Activated T-helper 17 cell treated with anti-CD3 and anti-CD28 coated beads, Interleukin-2, amount 50 U/mL, for 72 hours (primary cell): Measurements from ENCODE around the gene KCNK16. TPM values are rescaled to one million over a fixed set of nuclear protein-coding genes. Genes with fewer than 3 reads are reported as not detected.
A peak's percentile ranks its signal among the peaks of the same experiment; 100 is the strongest.

ENCODE experiments used
- ATAC-seq: fragments of 150-1000 bp; cut with Tn5 transposase; replicated peaks from 2 replicates; pipeline ENCODE4 v1.10.0; 2021; ENCODE audit warnings: mild to moderate bottlenecking, moderate library complexity
- H3K27ac Mint-ChIP-seq: one replicate; pipeline ENCODE4 v1.8.0; 2022; ENCODE audit warnings: mixed read lengths
- H3K27me3 Mint-ChIP-seq: one replicate; pipeline ENCODE4 v1.8.0; 2022; ENCODE audit warnings: mixed read lengths
- H3K36me3 Mint-ChIP-seq: one replicate; pipeline ENCODE4 v1.8.0; 2022; ENCODE audit warnings: low read depth, mild to moderate bottlenecking, mixed read lengths
- H3K4me1 Mint-ChIP-seq: one replicate; pipeline ENCODE4 v1.8.0; 2022; ENCODE audit warnings: mixed read lengths
- H3K4me3 Mint-ChIP-seq: one replicate; pipeline ENCODE4 v1.8.0; 2022; ENCODE audit warnings: mild to moderate bottlenecking, mixed read lengths
- H3K9me3 Mint-ChIP-seq: one replicate; pipeline ENCODE4 v1.8.0; 2022; ENCODE audit warnings: mixed read lengths
- total RNA-seq, 2 donors: library from RNA; stranded (reverse); gene quantifications; one replicate each; pipeline ENCODE4 v1.2.3, GENCODE V29; 2022

The KCNK16 gene
- total RNA-seq, 2 donors from 2014 or later: not detected

GRCh38 chr6:39348740-39349139 lies 26.2 kb upstream of the KCNK16 start:
- Mint-ChIP-seq H3K27ac (no peak overlapping the region), H3K4me1 (peaks cover 3% of the 10 kb centered on the region), H3K9me3 (no peaks in the 10 kb centered on the region), H3K4me3 (no peak overlapping the region), H3K36me3 (no peaks in the 10 kb centered on the region), H3K27me3 (peaks cover 7% of the 10 kb centered on the region)
- ATAC-seq: no peak

DNA sequence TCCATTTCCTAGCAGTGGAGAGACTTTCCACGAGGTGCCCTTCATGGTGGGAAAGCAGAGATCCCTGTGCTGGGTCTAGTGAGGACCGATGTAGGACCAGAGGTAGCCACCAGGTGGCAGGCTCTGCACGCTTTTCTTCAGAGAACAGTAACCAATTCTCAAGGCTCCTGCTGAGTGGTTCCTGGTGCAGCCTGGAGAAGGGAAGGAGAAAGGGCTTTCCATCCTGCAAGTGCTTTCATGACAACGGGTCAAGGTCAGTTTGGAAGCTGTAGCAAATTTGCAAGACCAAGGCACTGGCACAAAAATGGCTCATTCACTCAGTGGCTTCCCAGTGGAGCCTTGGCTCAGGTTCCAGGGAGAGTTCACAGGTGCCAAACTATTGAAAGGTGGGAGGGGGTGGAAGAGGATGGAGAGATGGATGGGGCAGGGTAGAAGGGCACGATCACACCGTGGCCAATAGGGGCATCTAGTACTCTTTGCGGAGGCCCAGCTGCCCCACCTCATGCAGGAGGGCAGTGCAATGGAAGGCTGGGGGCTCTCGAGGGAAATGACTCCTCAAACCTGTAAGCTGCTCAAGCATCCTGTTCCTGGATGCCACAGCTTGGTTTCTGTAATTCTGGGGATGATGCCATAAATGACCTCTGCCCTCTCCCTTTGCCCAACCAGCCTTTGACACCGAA lies 25.5 kb upstream of the KCNK16 start:
- no peaks in the 10 kb centered on the region for H3K36me3 Mint-ChIP-seq
- H3K9me3 Mint-ChIP-seq: no peaks in the 10 kb centered on the region
- peak; percentile 60 for ATAC-seq

GRCh38 chr6:39347206-39347605 lies 24.7 kb upstream of the KCNK16 start:
- no peak overlapping the region for H3K4me3 Mint-ChIP-seq
- no peak overlapping the region for H3K27ac Mint-ChIP-seq
- peaks cover 8% of the 10 kb centered on the region for H3K27me3 Mint-ChIP-seq
- H3K4me1 Mint-ChIP-seq: peaks cover 3% of the 10 kb centered on the region
- no peaks in the 10 kb centered on the region for H3K36me3 Mint-ChIP-seq
- no peaks in the 10 kb centered on the region for H3K9me3 Mint-ChIP-seq
- ATAC-seq: no peak

More for the DNA sequence above, 25.5 kb upstream of the KCNK16 start:
- peaks cover 8% of the 10 kb centered on the region for H3K27me3 Mint-ChIP-seq
- peaks cover 3% of the 10 kb centered on the region for H3K4me1 Mint-ChIP-seq
- H3K4me3 Mint-ChIP-seq: no peak overlapping the region
- H3K27ac Mint-ChIP-seq: no peak overlapping the region

GRCh38 chr6:39344821-39345280 lies 22.3 kb upstream of the KCNK16 start:
- H3K27ac Mint-ChIP-seq: no peak overlapping the region
- no peaks in the 10 kb centered on the region for H3K36me3 Mint-ChIP-seq
- H3K9me3 Mint-ChIP-seq: no peaks in the 10 kb centered on the region
- H3K4me1 Mint-ChIP-seq: peaks cover 3% of the 10 kb centered on the region
- peaks cover 10% of the 10 kb centered on the region for H3K27me3 Mint-ChIP-seq
- ATAC-seq: no peak
- H3K4me3 Mint-ChIP-seq: no peak overlapping the region

DNA sequence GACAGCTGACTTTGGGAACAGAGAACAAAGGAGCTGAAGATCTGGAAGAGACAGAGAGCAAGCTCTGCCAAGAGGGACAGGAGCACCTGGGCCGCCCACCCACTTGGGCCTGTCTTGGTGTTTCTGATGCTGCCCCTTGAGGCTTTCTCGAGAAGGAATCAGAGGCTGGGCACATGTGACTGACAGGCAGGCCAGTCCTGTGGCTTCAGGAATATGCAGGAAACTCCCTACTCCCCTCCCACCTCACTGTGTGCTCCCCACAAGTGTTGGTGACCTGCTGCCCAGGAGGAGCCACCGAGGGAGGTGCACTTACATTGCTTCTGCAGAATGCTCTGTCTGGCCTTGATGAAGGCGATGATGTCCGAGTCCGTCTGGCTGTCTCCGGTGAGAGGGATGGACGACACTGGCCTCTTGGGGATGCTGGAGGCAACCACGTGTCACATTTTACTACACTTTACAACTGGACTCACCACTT lies 20.9 kb upstream of the KCNK16 start:
- Mint-ChIP-seq H3K4me3 (no peak overlapping the region), H3K36me3 (no peaks in the 10 kb centered on the region), H3K27ac (no peak overlapping the region), H3K9me3 (no peaks in the 10 kb centered on the region), H3K4me1 (peaks cover 3% of the 10 kb centered on the region), H3K27me3 (peaks cover 18% of the 10 kb centered on the region)
- ATAC-seq: no peak

GRCh38 chr6:39342692-39343395 lies 20.3 kb upstream of the KCNK16 start:
- ATAC-seq: no peak

GRCh38 chr6:39341937-39342336 lies 19.4 kb upstream of the KCNK16 start:
- no peak overlapping the region for H3K4me3 Mint-ChIP-seq

More at GRCh38 chr6:39342692-39343395, 20.3 kb upstream of the KCNK16 start:
- Mint-ChIP-seq H3K9me3 (no peaks in the 10 kb centered on the region), H3K4me1 (peaks cover 6% of the 10 kb centered on the region), H3K27me3 (peaks cover 21% of the 10 kb centered on the region), H3K36me3 (no peaks in the 10 kb centered on the region), H3K4me3 (no peak overlapping the region), H3K27ac (no peak overlapping the region)

DNA sequence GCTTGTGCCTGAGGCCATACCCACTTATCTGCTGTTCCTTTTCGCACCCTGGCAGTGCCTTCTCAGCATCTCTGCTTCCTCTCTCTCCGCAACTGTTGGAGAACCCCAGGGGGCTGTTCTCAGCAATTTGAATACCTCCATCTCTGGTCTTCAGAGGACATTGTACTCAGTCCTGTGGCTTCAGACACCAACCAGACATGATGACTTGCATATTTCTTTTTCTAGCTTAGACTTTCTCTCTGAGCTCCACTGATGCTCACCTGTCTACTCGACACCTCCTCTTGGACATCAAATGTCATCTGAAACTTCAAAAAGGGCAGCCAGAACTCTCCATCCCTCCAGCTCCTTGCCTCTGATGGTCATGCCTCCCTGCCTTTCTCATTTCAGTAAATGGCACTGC lies 18.9 kb upstream of the KCNK16 start:
- no peak for ATAC-seq
- H3K9me3 Mint-ChIP-seq: no peaks in the 10 kb centered on the region
- peaks cover 10% of the 10 kb centered on the region for H3K4me1 Mint-ChIP-seq
- H3K27ac Mint-ChIP-seq: no peak overlapping the region
- no peak overlapping the region for H3K4me3 Mint-ChIP-seq
- H3K27me3 Mint-ChIP-seq: peaks cover 28% of the 10 kb centered on the region
- H3K36me3 Mint-ChIP-seq: no peaks in the 10 kb centered on the region

More at GRCh38 chr6:39341937-39342336, 19.4 kb upstream of the KCNK16 start:
- Mint-ChIP-seq H3K36me3 (no peaks in the 10 kb centered on the region), H3K9me3 (no peaks in the 10 kb centered on the region), H3K4me1 (peaks cover 5% of the 10 kb centered on the region), H3K27ac (no peak overlapping the region), H3K27me3 (peaks cover 22% of the 10 kb centered on the region)
- no peak for ATAC-seq

DNA sequence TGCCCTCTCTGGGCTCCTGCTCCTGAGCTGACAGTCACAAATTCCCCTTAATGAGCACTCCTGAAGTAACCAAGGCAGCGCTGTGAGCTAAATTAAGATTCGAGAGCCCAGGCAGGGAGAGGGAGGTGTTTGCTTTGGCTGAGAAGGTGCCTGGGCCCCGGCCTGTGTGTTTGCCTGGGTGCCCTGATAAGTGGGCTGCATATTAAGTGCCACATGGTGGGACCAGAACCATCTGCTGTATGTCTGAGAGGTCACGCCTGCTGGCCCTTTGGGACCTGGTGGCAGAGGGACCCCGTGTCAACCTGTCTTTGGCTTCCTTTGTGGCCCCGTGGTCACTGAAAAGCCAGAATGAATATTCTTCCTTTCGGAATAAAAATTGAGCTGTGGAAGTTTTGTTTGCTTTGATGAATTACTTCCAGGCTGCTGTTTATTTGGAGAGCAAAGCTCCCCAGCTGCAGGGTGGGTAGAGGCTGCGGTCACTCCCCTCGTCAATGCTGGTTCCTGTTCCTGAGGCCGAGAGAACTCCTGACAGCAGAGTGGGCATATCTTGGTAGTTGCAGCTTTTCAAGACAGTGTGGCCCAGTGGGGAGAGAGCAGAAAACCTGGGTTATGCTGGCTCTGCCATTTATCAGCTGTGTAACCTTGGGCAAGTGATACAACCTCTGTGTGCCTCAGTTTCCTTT lies 17.5 kb upstream of the KCNK16 start:
- H3K27me3 Mint-ChIP-seq: peaks cover 33% of the 10 kb centered on the region
- H3K4me3 Mint-ChIP-seq: no peak overlapping the region
- no peak for ATAC-seq
- H3K4me1 Mint-ChIP-seq: peaks cover 17% of the 10 kb centered on the region
- no peak overlapping the region for H3K27ac Mint-ChIP-seq
- no peaks in the 10 kb centered on the region for H3K9me3 Mint-ChIP-seq
- no peaks in the 10 kb centered on the region for H3K36me3 Mint-ChIP-seq

DNA sequence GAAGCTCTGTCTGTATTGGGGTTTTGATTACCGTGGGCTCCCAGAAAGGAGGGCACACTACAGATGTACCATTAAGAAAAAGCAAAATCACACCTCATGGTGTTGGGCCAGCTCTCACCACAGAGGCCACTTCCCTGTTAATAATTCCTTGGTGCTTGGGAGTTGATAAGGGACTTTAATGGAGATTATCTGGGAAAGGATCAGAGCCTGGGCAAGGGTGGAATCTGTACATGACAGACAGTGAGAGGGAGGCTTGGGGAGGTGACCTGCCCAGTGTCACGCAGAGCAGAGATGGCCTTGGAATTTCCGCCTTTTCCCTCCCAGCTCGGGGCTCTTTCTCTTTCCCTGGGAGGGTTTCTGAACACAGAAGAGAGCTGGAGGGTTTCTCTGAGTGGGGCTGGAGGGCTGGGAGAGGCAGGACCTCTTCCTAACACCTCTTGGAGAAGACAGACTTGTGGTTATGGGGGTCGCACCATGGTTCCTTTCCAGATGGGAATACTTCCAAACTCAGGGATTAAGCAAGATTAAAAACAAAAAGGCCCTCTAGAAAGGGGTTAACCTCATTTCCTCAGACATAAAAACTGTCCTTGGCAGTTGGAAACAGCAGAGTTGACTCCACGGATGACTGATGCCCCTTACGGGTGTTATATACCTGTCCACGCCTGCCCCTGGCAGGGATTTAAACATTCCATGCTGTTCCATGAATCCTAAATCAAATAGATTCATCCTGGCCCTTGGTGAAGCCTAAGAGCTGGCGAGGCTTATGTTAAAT lies 16.8 kb upstream of the KCNK16 start:
- no peaks in the 10 kb centered on the region for H3K9me3 Mint-ChIP-seq

GRCh38 chr6:39338397-39338796 lies 15.9 kb upstream of the KCNK16 start:
- Mint-ChIP-seq H3K27ac (no peak overlapping the region), H3K36me3 (no peaks in the 10 kb centered on the region), H3K4me1 (peaks cover 17% of the 10 kb centered on the region), H3K4me3 (no peak overlapping the region), H3K9me3 (no peaks in the 10 kb centered on the region), H3K27me3 (peaks cover 29% of the 10 kb centered on the region)
- ATAC-seq: no peak

More for the DNA sequence above, 16.8 kb upstream of the KCNK16 start:
- H3K27me3 Mint-ChIP-seq: peaks cover 33% of the 10 kb centered on the region
- H3K4me1 Mint-ChIP-seq: peaks cover 17% of the 10 kb centered on the region
- H3K4me3 Mint-ChIP-seq: no peak overlapping the region
- H3K27ac Mint-ChIP-seq: no peak overlapping the region
- no peaks in the 10 kb centered on the region for H3K36me3 Mint-ChIP-seq
- no peak for ATAC-seq

DNA sequence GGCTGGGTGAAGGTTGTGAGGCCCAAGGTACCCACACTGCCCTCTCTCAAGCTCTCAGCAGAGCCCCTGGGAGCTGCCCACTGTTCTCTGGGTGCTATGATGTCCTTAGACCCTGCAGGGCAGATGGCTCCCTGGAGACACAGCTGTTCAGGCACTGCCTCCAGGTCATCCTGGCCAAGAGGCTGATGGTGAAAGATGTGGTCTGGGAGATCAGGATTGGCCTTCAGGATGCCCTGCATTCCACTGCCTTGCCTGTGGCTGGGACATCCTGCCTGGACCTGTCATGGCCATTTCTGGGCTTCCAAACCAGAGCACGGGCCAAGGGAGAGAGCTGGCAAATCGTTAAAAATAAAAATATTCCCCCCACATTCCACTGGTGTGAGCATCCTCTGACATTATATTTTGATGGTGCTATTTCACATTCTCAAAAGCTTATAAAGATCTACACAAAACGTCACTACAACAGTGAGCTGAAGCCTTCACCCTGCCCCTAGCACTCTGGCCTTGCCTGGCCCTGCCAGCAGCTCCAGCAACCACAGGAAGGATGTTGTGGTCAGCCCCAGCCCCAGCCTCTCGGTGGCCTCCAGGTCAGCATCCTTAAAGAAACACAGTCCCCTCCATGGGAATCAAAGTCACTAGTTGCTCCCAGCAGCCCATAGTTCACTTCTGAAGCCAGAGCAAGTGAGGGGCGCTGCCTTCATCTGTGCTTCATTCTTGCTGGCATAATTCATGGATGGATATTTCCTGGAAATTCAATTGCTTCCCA lies 13.5 kb upstream of the KCNK16 start:
- ATAC-seq: peak; percentile 63
- no peaks in the 10 kb centered on the region for H3K36me3 Mint-ChIP-seq

DNA sequence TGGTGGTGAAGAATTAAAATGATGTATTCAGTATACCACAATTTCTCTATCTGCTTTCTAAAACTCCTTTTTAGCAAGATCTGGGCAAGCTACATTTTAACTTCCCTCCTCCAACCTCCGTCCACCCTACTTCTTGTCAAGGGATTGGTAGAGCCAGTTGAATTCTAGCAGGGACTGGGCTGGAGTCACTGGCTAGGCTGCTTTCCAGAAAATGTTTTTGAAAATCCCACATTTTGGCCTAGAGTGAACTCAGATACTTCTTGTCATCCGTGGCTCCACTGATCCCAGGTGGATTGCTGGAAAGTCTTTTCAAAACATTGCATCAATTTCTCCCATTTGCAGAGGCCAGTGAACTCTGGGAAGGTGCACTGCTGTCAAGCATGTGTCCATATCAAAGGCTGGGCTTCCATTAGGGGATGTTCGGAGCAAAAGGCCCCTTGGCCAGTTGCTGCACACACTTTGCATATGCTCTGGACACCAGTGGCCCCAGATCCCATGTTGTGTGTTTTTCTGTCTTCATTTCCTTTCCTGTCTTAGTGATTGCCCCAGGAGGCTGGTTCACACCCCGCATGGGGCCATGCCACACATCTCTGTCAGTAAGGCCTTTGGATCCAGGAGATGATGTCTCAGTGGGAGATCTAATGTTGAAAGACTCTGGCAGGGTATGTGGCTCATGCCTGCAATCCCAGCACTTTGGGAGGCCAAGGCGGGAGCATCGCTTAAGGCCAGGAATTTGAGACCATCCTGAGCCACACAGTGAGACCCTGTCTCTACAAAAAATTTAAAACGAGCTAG lies 11.3 kb upstream of the KCNK16 start:
- Mint-ChIP-seq H3K4me3 (no peak overlapping the region), H3K27ac (no peak overlapping the region), H3K27me3 (peaks cover 39% of the 10 kb centered on the region), H3K9me3 (no peaks in the 10 kb centered on the region), H3K4me1 (peaks cover 17% of the 10 kb centered on the region), H3K36me3 (no peaks in the 10 kb centered on the region)
- no peak for ATAC-seq

More for the DNA sequence above, 13.5 kb upstream of the KCNK16 start:
- no peaks in the 10 kb centered on the region for H3K9me3 Mint-ChIP-seq
- peaks cover 44% of the 10 kb centered on the region for H3K27me3 Mint-ChIP-seq
- H3K27ac Mint-ChIP-seq: peak overlapping the region; percentile 59
- no peak overlapping the region for H3K4me3 Mint-ChIP-seq
- H3K4me1 Mint-ChIP-seq: peaks cover 17% of the 10 kb centered on the region
